HG02981 (cell line): ENCODE results near the gene UNC45A.
"Not testable (repeated sequence)": the region's sequence is repeated elsewhere in the genome, so short reads cannot be mapped to it uniquely, and the experiment has no call there.

ENCODE experiments used
- ATAC-seq: cut with Tn5 transposase; IDR thresholded peaks from one replicate; pipeline ENCODE4 v1.9.1; 2021; ENCODE audit warnings: mild to moderate bottlenecking, moderate library complexity; ENCODE audit not compliant: unreplicated experiment

The UNC45A gene

DNA sequence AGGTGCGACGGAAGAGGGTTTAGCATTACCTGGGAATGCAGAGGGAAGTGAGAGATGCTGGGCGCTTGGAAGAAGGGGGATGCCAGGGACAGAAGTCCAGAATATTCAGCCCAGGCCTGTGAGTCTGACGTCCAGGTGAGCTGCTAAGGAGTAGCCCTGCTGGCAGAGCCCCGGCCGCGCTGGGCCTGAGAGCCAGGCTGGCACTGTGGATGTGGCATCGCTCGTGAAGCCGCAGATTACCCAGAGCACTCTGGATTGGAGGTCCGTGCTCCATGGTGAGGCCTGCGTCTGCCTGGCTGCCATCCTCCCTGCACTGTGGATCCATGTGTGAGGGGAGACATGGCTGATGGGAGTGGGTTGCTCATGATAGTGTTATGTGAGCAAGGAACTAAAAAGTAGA, 17.5 kb upstream of the UNC45A start:
- ATAC-seq, result no peak

DNA sequence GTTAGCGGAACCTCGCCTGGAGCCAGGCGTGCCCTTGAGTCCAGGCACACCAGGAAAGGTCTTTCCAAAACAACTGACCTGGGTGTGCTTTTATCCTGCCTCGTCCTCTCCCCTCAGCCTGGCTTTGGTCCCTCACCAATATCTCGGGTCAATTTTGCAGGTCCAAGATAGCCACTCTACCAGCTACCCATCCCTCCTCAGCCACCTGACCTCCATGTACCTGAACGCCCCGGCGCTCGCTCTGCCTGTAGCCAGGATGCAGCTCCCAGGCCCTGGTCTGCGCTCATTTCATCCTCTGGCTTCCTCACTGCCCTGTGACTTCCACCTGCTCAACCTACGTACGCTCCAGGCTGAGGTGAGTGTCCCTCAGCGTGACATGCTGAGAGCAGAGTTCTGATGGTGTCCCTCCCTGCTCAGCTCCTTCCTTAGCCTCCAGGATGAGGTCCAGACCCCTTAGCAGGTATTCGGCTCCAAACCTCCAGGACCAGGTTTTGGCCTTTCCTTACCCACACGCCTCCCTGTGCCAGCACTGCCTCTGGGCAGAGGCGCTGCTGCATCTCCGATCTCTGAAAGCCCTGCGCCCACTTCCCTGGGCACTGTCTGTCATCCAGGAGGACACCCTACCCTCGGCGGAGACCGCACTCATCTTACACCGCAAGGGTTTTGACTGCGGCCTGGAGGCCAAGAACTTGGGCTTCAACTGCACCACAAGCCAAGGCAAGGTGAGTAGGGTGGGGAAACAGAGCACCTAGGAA, 16.9 kb upstream of the UNC45A start:
- no peak for ATAC-seq

DNA sequence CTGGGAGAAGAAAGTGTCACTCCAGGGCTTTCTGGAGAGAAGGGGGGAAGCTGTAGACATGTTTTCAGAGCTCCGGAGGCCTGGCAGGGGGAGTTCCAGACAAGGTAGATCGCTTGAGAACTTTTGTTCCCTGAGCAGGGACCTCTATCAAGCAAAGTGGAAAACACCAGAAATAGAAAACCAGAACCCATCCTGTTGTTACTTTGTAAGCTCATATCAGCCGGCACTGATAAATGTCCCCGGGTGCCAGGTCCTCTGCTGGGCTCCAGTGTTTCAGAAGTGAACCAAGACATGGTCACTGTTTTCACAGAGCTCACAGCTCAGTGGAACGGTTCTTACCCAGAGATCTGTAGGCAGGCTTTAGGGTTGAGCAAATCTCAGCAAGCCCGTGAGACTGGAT, 16.2 kb upstream of the UNC45A start:
- ATAC-seq, result no peak

DNA sequence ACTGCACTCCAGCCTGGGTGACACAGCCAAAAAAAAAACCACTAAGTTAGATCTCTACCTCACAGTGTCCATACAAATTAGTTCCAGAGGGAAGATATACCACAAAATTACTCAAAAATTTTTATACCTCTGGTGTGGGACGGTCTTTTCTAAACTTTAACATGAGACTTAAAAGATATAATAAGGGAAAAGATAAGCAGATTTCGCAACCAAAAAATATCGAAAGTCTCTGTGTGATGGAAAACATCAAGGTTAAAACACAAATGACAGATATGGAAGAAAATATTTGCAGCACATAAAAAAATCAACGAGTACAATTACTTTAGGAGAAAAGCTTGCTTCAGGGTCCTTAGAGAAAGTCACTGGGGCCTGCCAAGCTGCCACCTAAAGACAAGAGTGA, 13.2 kb upstream of the UNC45A start:
- no peak for ATAC-seq

DNA sequence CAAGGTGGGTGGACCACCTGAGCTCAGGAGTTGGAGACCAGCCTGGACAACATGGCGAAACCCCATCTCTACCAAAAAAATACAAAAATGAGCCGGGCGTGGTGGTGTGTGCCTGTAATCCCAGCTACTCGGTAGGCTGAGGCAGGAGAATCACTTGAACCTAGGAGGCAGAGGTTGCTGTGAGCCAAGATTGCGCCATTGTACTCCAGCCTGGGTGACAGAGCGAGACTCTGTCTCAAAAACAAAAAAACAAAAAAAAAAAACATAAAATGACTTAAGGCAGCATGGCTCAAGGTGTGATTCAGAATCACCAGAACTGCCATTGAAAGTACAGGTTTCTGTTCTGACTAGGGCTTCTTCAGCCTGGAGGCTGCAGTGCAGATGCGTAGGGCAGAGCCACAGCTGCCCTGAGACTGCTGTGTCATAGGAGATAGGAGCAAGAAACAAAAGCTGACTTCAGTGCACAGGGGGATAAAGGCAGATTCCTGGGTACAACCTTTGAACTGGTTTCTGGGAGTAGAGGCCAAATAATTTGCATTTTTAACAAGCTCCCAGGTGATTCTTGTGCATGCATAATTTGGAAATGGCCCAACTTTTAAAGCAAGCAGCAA, 12.3 kb upstream of the UNC45A start:
- peak; percentile 71 for ATAC-seq

DNA sequence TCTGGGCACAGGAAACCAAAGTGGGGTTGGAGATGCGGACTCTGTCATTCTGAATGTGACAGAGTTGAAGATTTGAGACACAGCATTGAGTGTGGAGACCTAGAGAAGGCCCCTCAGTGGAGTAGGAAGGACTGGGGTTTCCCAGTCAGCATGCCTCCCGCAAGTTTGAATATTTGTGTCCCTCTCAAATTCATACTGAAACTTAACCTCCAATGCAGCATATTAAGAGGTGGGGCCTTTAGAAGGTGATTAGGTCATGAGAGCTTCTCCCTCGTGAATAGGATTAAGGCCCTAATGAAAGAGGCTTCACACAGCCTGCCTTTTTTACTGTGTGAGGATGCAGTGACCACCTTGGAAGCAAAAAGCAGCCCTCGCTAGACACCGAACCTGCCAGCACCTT, 10.7 kb upstream of the UNC45A start:
- peak; percentile 75 for ATAC-seq

DNA sequence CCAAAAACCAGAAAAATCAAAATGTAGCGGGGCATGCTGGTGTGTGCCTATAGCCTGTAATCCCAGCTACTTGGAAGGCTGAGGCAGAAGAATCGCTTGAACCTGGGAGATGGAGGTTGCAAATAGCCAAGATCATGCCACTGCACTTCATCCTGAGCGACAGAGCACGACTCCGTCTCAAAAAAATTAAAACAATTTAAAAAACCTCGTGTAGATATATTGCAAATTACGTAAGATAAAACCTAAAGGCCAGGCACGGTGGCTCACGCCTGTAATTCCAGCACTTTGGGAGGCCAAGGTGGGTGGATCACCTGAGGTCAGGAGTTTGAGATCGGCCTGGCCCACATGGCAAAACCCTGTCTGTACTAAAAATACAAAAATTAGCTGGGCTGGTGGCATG, 8.3 kb upstream of the UNC45A start:
- not testable (repeated sequence) for ATAC-seq

DNA sequence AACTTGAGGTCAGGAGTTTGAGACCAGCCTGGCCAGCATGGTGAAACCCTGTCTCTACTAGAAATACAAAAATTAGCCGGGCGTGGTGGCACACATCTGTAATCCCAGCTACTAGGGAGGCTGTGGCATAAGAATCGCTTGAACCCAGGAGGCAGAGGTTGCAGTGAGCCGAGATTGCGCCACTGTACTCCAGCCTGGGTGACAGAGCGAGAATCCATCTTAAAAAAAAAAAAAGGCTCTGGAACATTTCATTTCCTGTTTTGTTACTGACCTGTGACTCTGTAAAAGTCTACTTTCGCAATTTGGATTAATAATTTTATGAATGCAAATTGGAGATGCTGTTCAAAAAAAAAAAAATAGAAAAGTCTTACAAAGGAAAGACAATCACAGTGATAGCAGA, 7.0 kb upstream of the UNC45A start:
- not testable (repeated sequence) for ATAC-seq

DNA sequence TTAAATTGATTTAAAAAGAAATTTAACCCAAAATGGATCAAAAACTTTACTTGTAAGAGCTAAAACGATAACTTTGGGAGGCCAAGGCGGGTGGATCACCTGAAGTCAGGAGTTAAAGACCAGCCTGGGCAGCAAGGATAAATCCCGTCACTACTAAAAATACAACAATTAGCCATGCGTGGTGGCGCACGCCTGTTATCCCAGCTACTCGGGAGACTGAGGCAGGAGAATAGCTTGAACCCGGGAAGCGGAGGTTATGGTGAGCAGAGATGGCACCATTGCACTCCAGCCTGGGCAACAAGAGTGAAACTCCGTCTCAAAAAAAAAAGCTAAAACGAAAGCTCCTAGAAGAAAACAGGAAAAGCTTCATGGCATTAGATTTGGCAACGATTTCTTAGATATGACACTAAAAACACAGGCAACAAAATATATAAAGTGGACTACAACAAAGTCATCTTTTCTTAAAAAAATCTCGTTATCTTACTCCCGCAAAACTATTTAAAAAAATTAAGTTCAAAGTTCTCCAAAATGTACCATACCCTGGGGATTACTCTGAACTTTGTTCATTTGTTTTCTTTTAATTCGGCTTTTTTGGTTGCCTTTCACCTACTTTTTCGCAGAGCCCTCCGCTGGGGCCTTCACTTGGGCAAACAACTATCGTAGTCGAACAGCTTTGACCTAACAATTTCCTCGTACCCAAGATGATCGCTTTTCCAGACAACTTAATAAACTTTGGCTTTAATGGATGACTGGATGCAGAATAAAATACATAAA, 5.7 kb upstream of the UNC45A start:
- no peak for ATAC-seq

DNA sequence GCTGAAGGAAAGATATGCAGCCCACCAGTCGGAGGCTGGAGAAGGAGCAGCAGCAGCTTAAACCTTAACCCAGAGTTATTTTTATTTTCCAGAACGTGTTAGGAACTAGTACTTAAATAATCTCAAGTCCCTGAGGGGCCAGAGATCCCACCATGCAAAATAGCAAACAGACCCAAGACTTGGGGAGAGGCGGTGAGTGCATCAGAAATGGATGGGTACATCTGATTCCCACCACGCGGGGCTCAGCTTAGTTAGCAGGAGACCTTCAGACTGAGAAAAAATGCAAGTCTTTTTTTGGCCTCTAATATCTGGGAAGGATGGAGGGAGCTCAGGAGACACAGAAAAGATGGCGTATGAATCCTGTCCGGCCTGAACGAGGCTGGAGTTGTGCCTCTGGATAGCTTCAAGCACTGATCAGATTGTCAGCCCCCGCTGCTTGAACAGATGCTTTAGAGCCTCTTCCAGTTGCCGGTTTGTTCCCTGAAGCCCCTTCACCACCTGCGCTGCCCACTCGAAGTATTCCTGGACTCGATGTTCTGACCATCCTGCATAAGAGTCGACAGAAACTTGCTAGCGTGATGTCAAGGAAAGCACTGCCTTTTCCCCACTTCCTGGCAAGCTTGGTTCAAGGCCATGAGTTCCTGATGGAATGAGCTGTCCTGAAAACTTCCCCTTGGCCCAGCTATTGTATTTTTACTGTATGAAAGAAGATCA, 4.1 kb upstream of the UNC45A start:
- ATAC-seq, result no peak

DNA sequence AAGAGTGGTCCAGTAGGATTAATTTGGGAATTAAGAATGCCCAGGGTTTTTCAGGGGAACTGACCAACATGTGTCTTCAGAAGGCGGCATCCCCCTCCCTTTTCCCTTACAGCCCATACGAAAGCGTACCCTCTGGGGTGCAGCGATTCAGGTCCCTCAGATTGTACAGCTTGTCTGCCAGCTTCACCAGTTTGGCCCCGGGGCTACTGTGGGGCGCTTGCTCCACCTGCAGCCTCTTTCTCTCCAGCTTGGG, 3.6 kb upstream of the UNC45A start:
- no peak for ATAC-seq

DNA sequence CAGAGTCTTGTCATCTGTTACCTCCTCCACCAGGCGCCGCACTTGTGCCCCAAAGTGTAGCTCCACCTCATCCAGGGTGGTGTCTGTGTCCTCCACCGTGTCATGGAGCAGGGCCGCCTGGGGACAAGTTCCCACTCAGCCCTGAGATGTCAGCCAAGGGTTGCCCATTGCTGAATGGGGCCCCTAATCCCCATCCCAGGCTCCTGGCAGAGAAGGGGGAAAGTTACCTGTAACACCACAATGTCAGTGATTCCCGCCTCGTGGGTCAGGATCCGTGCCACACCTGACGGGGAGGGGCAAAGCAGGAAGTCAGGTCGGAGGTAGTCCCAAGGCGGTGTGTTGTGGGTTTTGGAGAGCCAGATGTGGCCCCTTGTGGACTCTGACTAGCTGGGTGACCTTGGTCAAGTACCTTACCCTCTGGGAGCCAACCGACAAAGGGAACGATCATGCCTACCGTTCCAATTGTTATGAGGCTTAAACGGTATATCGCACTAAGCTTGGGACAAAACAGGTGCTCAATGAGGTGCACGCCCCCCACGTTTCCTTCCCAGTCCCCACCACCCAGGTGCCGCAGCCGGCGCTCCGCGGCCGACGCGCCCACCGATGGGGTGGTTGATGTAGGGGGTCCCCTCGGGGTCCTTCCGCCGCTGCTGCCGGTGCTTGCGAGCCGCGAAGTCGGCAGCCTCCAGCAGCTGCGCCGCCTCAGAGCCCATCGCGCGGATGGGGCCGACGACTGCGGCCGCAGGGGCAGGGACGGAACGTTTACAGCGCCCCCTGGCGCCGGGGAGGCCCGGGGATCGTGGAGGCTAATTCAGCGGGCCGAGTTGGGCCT, 3.0 kb upstream of the UNC45A start, which contains the start of gene HDDC3:
Gene HDDC3, minus strand, starts transcription at position 722 of the 832 bp plus-strand sequence. Its CDS starts 9 bp downstream, at position 713.
- ATAC-seq, result peak; percentile 47

DNA sequence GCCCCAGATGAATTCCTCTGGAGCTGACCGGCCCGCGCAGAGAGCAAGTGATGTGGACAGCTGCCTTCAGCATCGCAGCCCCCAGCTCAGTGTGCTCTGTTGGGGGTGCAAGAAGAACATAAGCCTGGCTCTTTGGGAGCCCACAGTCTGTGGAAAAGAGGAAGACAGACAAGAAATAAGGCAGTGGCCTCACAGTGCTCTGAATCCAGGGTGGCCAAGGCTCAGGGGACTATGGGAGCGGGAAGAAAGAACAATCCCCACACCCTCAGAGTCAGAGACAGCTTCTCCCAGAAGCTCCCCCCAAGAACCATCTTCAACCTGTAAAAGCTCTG, 2.5 kb upstream of the UNC45A start:
- no peak for ATAC-seq

DNA sequence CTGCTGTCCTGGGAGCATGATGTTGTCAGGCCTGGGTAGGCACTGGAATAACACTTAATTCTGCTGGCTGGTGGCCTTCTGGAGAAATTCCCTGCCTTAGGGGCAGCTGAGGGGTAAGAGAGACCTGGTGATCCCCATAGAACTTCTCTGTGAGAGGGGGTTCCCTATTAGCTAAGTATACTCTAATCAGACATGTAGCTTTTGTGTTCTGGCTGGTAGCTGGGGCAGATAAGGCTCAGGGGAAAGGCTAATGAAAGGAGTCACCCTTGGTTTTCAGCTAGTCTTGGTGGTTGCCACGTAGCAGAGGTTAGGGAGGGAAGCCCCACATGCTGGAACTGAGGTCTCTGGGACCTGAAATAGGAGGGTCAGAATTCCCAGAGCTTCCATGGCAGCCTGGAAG, 1.8 kb upstream of the UNC45A start:
- ATAC-seq, result no peak

DNA sequence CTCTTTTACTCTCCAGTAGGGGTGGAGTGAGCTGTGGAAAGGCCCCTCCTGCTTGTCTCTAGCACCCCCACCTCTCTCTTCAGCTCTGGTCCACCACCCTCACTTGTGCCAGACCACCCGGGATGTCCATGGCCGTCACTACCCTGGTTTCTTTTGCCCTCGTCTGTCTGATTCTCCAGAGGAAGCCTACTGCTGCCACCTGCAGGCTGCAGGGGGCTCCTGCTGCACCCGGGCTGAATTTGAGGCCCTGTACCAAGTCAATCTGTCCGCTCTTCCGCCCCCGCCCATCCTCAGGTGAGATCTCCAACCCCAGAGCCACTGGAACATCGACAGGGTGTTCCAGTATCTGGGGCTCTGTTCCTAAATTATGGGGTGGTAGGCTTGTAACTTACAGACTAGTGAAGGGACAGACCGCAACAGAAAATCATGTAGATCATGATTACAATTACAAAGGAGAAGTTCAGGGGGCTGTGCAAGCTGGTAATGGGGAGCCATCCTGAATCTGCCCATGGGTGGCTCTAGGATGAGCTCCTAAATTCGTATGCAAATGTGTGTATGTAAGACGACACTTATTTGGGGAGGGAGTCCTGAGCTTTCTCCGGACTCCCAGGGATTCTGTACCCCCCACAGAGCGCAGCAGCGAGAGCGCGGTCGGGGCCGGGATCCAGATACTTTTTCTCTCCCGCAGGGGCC, 683 bp upstream of the UNC45A start:
- ATAC-seq, result peak; percentile 34

DNA sequence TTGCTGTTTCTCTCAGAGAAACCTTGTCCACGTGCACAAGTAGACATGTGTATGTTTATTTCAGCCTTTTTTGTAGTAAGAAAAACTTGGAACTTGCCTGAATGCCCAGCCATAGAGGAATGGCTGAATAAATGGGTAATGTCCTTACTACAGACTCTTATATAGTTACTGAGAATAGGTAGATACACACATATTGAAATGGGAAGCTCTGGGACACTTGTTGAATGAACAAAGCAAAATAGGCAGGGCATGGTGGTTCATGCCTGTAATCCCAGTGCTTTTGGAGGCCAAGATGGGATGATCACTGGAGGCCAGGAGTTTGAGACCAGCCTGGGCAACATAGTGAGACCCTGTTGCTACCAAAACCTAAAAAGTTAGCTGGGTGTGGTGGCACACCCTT, 1.7 kb downstream of the UNC45A start:
- no peak for ATAC-seq

DNA sequence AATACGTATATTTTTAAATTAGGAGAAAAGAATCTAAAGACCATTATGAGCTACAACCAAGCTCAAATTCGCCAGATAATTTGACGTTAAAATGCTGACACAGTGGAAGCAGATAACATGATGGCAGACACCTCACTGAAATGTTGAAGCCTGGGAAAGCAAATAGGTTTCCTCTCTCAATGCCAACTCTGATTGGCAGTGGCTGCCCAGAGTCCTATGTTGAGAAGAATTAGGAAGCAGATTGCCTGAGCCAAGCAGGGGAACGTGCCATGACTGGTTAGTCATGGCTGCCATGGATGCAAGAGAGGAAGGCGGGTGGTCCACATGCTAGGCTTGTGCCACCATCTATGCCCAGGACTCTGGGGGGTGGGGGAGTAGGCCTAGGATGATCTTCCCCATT, 3.2 kb downstream of the UNC45A start:
- no peak for ATAC-seq

DNA sequence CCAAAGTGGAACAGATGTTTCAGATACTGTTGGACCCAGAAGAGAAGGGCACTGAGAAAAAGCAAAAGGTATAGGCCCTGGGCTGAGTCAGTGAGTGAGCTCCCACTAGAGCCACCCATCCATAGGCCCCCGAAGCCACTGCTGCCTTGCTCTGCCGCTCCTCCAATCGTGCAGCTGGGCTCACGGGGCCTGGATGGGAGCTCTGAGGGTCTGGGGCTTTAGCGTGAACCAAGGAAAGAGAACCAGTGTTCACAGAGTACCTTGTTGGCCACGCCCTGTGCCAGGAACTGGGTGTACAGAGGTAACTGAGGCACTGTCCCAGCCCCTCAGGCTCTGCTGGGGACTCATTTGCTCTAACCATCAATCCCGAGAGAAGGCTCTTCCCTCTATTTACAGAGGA, 4.7 kb downstream of the UNC45A start:
- ATAC-seq, result no peak

DNA sequence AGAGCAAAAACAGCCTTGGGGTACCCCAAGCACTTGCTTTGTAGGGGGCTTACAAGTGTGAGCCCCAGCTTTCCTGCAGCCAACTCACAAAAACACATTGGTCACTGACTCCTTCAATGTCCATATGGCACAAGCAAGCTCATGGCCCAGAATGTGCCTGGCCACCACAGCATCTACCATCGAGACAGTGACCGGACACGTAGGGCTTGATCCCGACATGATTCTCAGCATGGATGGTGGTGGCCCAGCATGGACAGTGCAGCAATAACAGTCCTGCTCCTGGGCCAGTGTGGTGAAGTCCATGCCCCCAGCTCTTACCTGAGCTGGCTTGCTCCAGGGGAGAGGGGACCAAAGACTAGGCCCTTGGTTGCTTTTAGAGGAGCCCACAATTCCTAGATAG, 6.0 kb downstream of the UNC45A start:
- no peak for ATAC-seq
